ENCODE data around the gene ZNF525. TPM values are rescaled to one million over a fixed set of nuclear protein-coding genes. Genes with fewer than 3 reads are reported as not detected.

The ZNF525 gene
- total RNA-seq, 1 experiment from 2014 or later: 37.7 TPM

DNA sequence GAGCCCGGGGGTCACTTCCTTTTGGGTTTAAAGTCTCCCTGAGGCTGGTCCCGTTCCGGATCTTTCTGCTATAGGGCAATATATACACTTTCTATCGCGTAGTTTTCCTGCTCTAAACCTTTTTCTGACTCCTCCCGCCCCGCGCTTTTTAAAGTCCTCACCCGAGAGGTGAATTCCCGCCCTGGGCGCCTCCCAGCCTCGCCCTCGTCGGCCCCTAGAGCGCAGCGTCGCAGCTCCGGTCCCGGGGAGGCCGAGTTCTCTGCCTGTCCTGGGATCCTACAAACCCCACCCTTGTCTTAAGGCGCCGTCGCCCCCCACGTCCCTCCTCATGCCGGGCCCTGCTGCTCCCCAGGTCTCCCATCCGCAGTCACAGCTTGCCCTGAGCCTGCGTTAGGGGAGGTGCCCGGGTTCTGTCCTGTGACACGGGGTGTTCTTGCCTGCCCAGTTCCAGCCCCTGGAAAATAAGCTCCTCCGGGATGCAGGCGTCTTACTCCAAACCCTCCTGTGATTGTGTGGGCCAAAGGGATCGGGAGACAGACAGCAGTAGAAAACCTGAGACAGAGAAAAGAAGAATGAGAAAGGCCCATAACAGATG lies 491 bp downstream of the ZNF525 start:
- no peak overlapping the region for H4K8ac ChIP-seq (replicated peaks; ENCODE audit: insufficient read length, low read depth, low read length)
- Mint-ChIP-seq H3K4me3 (peak overlapping the region; percentile 95 to 96), H3K27me3 (ENCODE audit: low read depth) (peaks cover 9% of the 10 kb centered on the region), H3K27ac (peak overlapping the region; percentile 58 to 93 (median 92); a peak in 5 of 7 replicates), H3K36me3 (ENCODE audit: insufficient read depth in 1 of 3, low read depth in 3 of 3) (peaks cover 3 to 10% (median 4%) of the 10 kb centered on the region in 3 experiments; a peak in 4 of 7 replicates), H3K4me1 (peaks cover 30 to 40% of the 10 kb centered on the region in 2 experiments), H3K9me3 (no peaks in the 10 kb centered on the region)
- no peak overlapping the region for H3K56ac ChIP-seq (ENCODE audit: insufficient read length, low read depth, low read length)
- no CpG with 5 or more reads among the region's 32 CpGs for WGBS (ENCODE audit: extremely low coverage, insufficient read length, low lambda C conversion rate)
- no peak for DNase-seq
- no peak overlapping the region for H3T11ph ChIP-seq (ENCODE audit: low read length)
- H2AK5ac ChIP-seq (ENCODE audit: insufficient read length, low read length): no peak overlapping the region
- no peak overlapping the region for H2BK15ac ChIP-seq (ENCODE audit: low read depth, low read length)
- no peak overlapping the region for H2AFZ ChIP-seq (ENCODE audit: low read length)
- no peak overlapping the region for H3K18ac ChIP-seq (ENCODE audit: insufficient read length, low read depth, low read length)
- no peak overlapping the region for H2BK20ac ChIP-seq (ENCODE audit: low read depth, low read length, poor library complexity, severe bottlenecking)
- no peak overlapping the region for H3K4ac ChIP-seq (ENCODE audit: low read depth, low read length)
- TF ChIP-seq, protein P1, sequence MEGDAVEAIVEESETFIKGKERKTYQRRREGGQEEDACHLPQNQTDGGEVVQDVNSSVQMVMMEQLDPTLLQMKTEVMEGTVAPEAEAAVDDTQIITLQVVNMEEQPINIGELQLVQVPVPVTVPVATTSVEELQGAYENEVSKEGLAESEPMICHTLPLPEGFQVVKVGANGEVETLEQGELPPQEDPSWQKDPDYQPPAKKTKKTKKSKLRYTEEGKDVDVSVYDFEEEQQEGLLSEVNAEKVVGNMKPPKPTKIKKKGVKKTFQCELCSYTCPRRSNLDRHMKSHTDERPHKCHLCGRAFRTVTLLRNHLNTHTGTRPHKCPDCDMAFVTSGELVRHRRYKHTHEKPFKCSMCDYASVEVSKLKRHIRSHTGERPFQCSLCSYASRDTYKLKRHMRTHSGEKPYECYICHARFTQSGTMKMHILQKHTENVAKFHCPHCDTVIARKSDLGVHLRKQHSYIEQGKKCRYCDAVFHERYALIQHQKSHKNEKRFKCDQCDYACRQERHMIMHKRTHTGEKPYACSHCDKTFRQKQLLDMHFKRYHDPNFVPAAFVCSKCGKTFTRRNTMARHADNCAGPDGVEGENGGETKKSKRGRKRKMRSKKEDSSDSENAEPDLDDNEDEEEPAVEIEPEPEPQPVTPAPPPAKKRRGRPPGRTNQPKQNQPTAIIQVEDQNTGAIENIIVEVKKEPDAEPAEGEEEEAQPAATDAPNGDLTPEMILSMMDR (conservative IDR thresholded peaks at IDR 0.05): no peak
- no peak overlapping the region for H2BK5ac ChIP-seq (ENCODE audit: insufficient read length, low read length)
- H3K27me3 ChIP-seq (ENCODE audit: insufficient read depth, low read length): no peaks in the 10 kb centered on the region
- H3K27ac ChIP-seq (ENCODE audit: insufficient read length, low read depth, low read length): no peak overlapping the region
- no peaks in the 10 kb centered on the region for H3K4me1 ChIP-seq (ENCODE audit: insufficient read depth, low read length)
- H4K91ac ChIP-seq (ENCODE audit: insufficient read length, low read depth, low read length): no peak overlapping the region
- peak overlapping the region; percentile 46 for H3K9ac ChIP-seq (ENCODE audit: extremely low read depth, insufficient read length, low read length)
- no peak overlapping the region for H3K23ac ChIP-seq (ENCODE audit: insufficient read length, low read depth, low read length)
- peak overlapping the region; percentile 45 for H3K4me2 ChIP-seq (ENCODE audit: insufficient read depth, insufficient read length, low read length)
- H4K5ac ChIP-seq (ENCODE audit: insufficient read length, low read depth, low read length): no peak overlapping the region
- no peaks in the 10 kb centered on the region for H3K79me1 ChIP-seq (ENCODE audit: insufficient read depth, low read depth, low read length, poor library complexity, severe bottlenecking)
- no peaks in the 10 kb centered on the region for H3K23me2 ChIP-seq (ENCODE audit: insufficient read length, low read depth, low read length, poor library complexity, severe bottlenecking)
- no peaks in the 10 kb centered on the region for H4K20me1 ChIP-seq (ENCODE audit: control insufficient read depth, insufficient read depth, insufficient read length)
- H3K14ac ChIP-seq (ENCODE audit: insufficient read depth, low read length): no peak overlapping the region; the same call in 1 of the 2 replicates
- H3K79me2 ChIP-seq (ENCODE audit: insufficient read depth, low read length): peaks cover 4% of the 10 kb centered on the region; the same call in 1 of the 2 replicates
- no peak overlapping the region for H2BK12ac ChIP-seq (ENCODE audit: insufficient read length, low read depth, low read length)
- H3K9me3 ChIP-seq (ENCODE audit: control insufficient read depth, low read depth, low read length): no peaks in the 10 kb centered on the region
- no peak overlapping the region for H2BK120ac ChIP-seq (ENCODE audit: low read depth, low read length, poor library complexity, severe bottlenecking)
